GM18867 (cell line): ENCODE measurements around the gene NEUROD1.
"Not testable (repeated sequence)": the region's sequence is repeated elsewhere in the genome, so short reads cannot be mapped to it uniquely, and the experiment has no call there.

ENCODE experiments used
- ATAC-seq: cut with Tn5 transposase; IDR thresholded peaks from one replicate; pipeline ENCODE4 v1.9.1; 2021; ENCODE audit warnings: mild to moderate bottlenecking, moderate library complexity; ENCODE audit not compliant: unreplicated experiment

Gene NEUROD1

GRCh38 chr2:181680055-181680936 is at the start of gene NEUROD1:
TSS of gene NEUROD1 (minus strand) at chr2:181680517. CDS start at chr2:181678860, 1,657 bp downstream.
- ATAC-seq = peak; percentile 76

GRCh38 chr2:181725476-181725875 is 45.2 kb upstream of the NEUROD1 start:
- ATAC-seq = no peak

- peak; percentile 56 for ATAC-seq
These were observed 44.3 kb upstream of the NEUROD1 start for GRCh38 chr2:181724662-181725061.

GRCh38 chr2:181723731-181724130 is 43.4 kb upstream of the NEUROD1 start:
- ATAC-seq = no peak

GRCh38 chr2:181715033-181715630 is 34.8 kb upstream of the NEUROD1 start:
- peak; percentile 93 for ATAC-seq

- ATAC-seq = not testable (repeated sequence)
These were observed 30.7 kb upstream of the NEUROD1 start for GRCh38 chr2:181711051-181711450.

GRCh38 chr2:181702519-181702918 is 22.2 kb upstream of the NEUROD1 start:
- not testable (repeated sequence) for ATAC-seq

- no peak for ATAC-seq
These were observed 17.9 kb upstream of the NEUROD1 start for GRCh38 chr2:181698223-181698622.

GRCh38 chr2:181697571-181697970 is 17.3 kb upstream of the NEUROD1 start:
- ATAC-seq = peak; percentile 69

GRCh38 chr2:181697126-181697525 is 16.8 kb upstream of the NEUROD1 start:
- no peak for ATAC-seq

GRCh38 chr2:181694271-181694670 is 14.0 kb upstream of the NEUROD1 start:
- no peak for ATAC-seq

- ATAC-seq = no peak
These were observed 10.5 kb upstream of the NEUROD1 start for GRCh38 chr2:181690860-181691259.

GRCh38 chr2:181686576-181687185 is 6.4 kb upstream of the NEUROD1 start:
- ATAC-seq = no peak

- no peak for ATAC-seq
These were observed 4.9 kb upstream of the NEUROD1 start for GRCh38 chr2:181685150-181685688.

- ATAC-seq = no peak
These were observed 4.3 kb upstream of the NEUROD1 start for GRCh38 chr2:181684454-181685149.

- no peak for ATAC-seq
These were observed 3.5 kb upstream of the NEUROD1 start for GRCh38 chr2:181683518-181684453.

- ATAC-seq = no peak
These were observed 2.6 kb upstream of the NEUROD1 start for GRCh38 chr2:181682795-181683517.

- ATAC-seq = no peak
These were observed 1.9 kb upstream of the NEUROD1 start for GRCh38 chr2:181682026-181682789.
